ENCODE measurements around the gene NOX1. TPM values are rescaled to one million over a fixed set of nuclear protein-coding genes. Genes with fewer than 3 reads are reported as not detected.
"Not testable (repeated sequence)": the region's sequence is repeated elsewhere in the genome, so short reads cannot be mapped to it uniquely, and the experiment has no call there.

Gene NOX1
- total RNA-seq, 1 donor from 2014 or later = not detected

DNA sequence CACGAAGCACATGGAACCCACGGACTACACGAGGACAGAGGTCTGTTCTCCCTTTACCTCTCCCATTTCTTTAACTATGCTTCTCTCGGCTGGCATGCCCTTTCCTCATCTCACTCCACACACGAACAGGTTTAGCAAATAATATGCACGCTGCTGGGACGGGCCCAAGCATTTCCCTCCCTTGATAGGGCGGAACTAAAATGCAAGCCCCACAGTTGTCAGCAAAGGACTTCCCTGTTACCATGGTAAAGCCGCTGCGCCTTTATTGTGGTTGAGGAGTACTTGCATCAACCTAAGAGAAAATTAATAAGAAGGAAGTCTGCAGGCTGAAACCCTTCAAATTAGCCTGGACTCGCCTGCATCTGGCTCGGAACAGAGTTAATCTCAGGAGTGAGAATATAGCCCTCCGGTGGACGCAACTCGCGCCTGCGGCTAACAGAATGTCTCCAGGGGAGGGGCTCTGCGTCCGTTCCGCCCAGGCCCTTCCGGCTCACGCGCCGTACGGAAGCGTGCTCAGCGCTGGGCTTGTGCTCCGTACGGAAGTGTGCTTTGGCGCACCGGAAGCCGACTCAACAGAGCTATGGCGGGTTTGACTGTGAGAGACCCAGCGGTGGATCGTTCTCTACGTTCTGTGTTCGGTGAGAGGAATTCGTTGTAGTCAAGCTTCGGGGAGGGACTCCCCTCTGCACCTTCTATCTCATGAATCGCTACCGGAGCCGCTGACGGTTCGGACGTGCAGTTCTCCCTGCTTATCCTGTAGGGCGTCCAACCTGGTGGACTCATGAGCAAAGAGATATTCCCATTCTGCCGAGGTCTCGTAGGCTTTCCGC, 54.1 kb downstream of the NOX1 start, which contains the start of gene CSTF2:
TSS of gene CSTF2 (plus strand) at position 555 of the 830 bp plus-strand sequence. CDS start at position 581, 26 bp downstream.
- DNase-seq (ENCODE audit: low spot score) (peak; percentile 77), ATAC-seq (peak; percentile 99)

DNA sequence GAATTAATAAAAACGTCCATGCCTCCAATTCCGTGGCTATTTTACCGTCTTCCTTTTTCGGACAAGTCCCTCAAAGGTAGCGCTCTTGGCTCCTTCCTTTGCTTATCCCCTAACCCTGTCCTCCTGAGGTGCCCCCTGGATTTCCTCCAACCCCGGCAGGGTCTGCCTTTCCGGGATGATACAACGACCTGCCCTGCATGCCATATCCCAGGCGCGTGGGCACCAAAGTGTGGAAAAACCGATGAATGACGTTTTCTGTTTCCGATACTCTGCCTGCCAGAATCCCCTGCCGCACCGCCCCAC, 54.7 kb downstream of the NOX1 start:
- peak; percentile 39 for DNase-seq (ENCODE audit: low spot score)

DNA sequence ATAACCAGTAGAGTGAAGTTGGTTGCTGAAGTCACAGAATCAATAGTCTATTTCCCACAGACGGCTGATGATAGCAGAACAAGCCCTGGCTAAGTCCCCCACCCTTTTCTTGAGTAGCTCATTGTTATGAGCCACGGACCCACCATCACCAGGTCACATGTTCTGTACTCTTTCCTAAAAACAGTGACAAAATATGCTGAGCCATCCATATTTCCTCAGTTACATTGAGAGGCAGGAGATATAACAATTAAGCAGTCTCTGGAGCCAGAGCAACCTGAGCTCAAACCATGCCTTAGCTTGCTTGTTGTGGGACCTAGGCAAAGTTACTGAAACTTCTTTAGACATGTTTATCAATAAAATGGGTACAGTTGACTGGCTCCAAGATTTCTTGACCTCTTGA, 56.8 kb downstream of the NOX1 start:
- DNase-seq (ENCODE audit: low spot score) (no peak), ATAC-seq (no peak)

More for the DNA sequence above, 54.7 kb downstream of the NOX1 start:
- no peak for ATAC-seq

DNA sequence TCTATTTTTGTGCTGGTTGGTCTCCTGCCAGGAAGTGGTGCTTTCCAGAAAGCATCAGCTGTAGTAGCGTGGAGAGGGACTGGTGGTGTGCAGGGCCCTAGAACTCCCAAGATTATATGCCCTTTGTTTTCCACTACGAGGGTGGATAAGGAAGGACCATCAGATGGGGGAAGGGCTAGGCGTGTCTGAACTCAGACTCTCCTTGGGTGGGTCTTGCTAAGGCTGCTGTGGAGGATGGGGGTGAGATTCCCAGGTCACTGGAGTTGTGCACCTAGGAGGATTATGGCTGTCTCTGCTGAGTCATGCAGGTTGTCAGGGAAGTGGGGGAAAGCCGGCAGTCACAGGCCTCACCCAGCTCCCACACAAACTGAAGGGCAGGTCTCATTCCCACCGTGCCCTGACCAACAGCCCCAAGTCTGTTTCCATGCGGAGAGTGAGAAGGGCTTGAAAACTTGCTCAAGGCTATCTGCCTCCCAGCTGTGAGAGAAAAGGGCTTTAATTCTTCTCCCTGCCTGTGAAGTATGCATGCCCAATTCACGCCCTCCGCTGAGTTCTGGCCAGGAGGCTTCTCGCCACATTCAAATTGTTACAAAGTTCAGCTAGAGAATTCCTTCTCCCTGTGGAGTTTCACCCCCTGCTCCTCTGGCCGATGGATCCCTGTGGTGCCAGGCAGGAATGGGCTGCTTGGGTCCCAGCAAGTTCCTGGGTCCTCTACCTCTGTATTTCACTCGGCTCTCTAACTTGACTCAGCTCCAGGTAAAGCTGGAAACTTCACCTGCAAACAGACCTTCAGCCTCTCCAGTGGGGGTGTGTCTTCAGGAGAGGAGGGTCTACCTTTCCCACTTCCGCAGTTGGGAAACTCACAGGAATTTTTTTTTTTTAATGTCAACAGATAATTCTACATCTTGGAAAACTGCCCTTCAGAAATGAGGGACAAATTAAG, 61.7 kb downstream of the NOX1 start:
- no peak for ATAC-seq
- DNase-seq (ENCODE audit: low spot score) = no peak

DNA sequence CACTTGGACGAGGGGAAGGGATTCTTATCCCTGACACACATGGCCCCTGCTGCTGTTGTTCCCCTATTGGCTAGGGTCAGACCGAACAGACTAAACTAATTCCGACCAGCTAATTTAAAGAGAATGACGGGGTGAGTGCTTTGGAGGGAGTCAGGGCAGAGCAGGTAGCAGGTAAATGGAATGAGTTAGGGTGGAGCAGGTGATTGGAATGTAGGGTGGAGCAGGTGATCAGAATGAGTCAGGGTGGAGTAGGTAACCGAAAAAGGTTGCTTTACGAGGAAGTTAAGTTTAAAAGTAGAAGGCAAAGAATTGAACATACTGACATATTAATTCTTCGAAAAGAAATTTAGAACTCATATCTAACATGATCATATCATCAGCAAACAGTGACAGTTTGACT, 65.9 kb downstream of the NOX1 start:
- DNase-seq (ENCODE audit: low spot score); ATAC-seq: not testable (repeated sequence)

DNA sequence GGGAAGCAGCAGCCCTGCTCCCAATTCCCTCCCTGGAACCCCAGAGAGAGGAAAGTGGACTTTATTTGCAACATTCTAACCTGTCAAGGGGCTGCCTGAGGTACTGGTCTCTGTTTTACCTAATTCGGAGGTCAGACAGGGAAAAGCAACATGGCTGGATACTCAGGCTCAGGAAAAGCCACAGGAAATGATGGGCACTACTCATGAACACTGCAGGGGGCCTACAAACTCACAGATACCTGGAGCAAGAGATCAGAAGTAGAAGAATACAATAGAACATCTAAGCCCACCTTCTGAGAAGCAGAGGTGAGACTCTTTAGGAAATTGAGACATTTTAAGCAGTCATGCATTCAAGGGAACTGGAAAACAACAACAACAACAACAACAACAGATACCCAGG, 69.4 kb downstream of the NOX1 start:
- ATAC-seq (no peak), DNase-seq (ENCODE audit: low spot score) (no peak)

DNA sequence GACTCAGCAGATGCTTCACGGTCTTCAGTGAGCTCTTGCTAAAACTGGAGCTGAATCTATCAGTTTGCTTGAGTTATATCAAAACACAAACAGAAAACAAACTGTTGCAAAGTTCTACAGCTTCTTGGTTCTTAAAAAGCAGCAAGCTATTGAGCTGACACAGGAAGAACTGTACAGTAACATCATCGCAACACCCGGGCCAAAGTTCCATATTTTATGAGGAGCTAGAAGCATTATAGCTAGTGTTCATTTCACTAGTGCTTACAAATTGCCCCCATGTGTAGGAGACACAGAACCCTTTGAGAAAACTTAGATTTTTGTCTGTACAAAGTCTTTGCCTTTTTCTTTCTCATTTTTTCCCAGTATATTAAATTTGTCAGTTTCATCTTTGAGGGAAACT, 71.3 kb downstream of the NOX1 start:
- DNase-seq (ENCODE audit: low spot score) (no peak), ATAC-seq (no peak)

DNA sequence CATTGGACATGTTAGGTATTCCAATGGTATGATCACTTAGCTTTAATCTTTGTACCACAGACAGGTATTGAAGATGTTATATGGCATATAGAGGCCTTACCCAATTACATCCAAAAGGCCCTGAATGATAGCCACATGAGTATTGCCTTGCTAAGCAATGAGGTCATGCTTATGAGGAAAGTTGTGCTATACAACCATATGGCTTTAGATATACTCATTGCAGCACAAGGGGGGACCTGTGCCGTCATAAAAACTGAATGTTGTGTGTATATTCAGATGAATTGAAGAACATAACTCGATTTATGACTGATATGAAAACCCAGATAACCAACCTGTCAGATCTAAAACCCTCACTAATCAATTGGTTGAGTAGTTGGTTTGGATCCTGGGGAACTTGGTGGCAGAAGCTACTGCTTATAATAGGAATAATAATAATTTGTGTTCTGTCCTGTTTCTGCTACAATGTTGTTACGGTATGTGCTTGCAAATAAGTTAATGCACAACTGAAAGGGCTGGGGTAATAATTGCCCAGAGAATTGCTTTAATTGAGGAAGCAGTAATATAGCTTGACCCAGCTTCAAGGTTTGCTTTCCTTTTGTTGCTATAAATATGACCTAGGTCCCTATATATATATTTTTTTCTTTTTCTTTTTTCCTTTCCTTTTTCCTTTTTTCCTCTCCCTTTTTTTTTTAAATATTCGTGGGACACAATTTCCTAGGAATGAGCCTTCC, 75.5 kb downstream of the NOX1 start:
- DNase-seq (ENCODE audit: low spot score) (no peak), ATAC-seq (no peak)

DNA sequence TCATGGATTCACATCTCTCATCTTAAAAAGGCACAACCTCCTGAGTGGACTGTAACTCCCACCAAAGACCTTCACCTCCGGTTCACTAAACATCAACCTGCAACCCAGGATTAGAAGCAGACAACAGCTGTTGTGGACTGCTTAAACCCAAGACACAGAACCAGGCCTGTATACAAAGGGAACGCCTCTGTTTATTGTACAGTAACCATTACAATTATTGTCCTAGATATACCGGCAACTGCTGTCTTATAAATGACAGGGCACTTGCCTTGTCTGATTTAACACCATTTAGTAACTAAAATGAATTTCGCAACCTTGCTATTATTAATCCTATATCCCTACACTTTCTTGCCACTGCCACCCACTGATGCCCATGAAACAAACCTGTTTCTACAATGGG, 76.8 kb downstream of the NOX1 start:
- DNase-seq (ENCODE audit: low spot score) = no peak
- ATAC-seq = no peak

DNA sequence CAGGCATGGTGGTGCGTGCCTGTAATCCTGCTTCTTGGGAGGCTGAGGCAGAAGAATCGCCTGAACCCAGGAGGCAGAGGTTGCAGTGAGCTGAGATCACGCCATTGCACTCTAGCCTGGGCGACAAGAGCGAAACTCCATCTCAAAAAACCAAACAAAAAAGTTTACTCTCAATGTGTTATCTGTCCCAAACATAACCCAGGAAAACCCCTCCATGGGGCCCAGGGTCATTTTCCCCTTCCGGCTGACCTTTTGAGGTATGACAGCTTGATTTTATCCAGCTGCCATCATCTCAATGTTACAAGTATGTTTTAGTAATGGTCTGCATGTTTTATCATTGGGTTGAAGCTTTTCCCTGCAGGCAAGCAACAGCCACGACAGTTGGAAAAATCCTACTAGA, 77.8 kb downstream of the NOX1 start:
- not testable (repeated sequence) for DNase-seq (ENCODE audit: low spot score); ATAC-seq

Other genes with a start within 250 kb of the NOX1 start
- 35.2 TPM for gene TSPAN6, start 237.6 kb downstream of the NOX1 start, total RNA-seq
- 3.6 TPM for gene SRPX2, start 230.2 kb downstream of the NOX1 start, total RNA-seq
- 17.8 TPM for gene SYTL4, start 142.2 kb downstream of the NOX1 start, total RNA-seq
- 4.8 TPM for gene CSTF2, start 54.0 kb downstream of the NOX1 start, total RNA-seq
- 0.05 TPM for gene XKRX, start 54.6 kb upstream of the NOX1 start, total RNA-seq
- gene ARL13A, start 95.3 kb upstream of the NOX1 start, total RNA-seq = not detected
- gene TRMT2B, start 177.8 kb upstream of the NOX1 start, total RNA-seq = 9.7 TPM
- gene TMEM35A, start 204.5 kb upstream of the NOX1 start, total RNA-seq = not detected
- 0.40 TPM for gene CENPI, start 223.8 kb upstream of the NOX1 start, total RNA-seq

Data from left lobe of liver (tissue), 2 donors.